ENCODE measurements around the gene SDHAF1. TPM values are rescaled to one million over a fixed set of nuclear protein-coding genes. Genes with fewer than 3 reads are reported as not detected.
A peak's percentile ranks its signal among the peaks of the same experiment; 100 is the strongest.

SDHAF1 gene, protein sequence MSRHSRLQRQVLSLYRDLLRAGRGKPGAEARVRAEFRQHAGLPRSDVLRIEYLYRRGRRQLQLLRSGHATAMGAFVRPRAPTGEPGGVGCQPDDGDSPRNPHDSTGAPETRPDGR
- total RNA-seq = 34.4 and 36.5 TPM in 2 replicates
- 23.9 and 28.6 TPM in 2 replicates for polyA plus RNA-seq

DNA sequence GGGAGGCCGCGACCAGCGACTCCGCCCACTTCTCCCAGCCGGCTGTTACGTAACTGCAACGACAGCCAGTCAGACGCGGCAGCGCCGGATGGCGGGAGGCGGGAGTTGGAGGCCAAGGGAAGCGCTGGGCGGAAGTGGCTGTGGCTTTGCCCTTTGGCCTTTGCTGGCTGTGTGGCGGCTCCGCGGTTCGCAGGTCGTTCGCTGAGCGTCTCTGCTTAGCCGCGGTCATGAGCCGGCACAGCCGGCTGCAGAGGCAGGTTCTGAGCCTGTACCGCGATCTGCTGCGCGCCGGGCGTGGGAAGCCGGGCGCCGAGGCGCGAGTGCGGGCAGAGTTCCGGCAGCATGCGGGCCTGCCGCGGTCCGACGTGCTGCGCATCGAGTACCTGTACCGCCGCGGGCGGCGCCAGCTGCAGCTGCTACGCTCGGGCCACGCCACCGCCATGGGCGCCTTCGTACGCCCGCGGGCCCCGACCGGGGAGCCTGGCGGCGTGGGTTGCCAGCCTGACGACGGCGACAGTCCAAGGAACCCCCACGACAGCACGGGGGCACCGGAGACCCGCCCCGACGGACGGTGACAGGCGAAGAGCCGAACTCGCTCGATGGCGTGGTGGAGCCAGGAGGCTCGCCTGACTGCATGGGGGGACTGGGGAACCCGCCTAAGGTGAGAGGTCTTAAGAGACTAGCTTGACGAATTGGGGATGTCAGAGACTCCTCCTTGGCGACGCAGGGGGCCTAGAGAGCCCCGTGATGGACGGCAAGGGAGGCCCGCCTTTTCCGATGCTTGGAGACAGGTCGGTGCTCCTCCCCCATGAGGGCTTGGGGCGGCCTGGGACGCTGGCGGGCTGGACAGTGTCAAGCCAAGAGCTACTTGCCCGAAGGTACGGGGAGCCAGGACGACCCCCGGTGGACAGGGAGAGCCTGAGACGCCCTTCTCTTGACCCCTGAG lies at the start of gene SDHAF1:
TSS of gene SDHAF1 (plus strand) at position 141 of the 946 bp plus-strand sequence. CDS start at position 228, 87 bp downstream.
- peak within 1 kb of the TSS; percentile 91 for H3K4me2 ChIP-seq
- no peaks in the 10 kb centered on the region for H3K4me1 ChIP-seq (ENCODE audit: insufficient read depth)
- no peaks in the 10 kb centered on the region for H3K27me3 ChIP-seq
- H3K79me2 ChIP-seq = peaks cover 34% of the 10 kb centered on the region
- H3K27ac ChIP-seq = peak within 1 kb of the TSS; percentile 75
- no peaks in the 10 kb centered on the region for H3K9me2 ChIP-seq (replicated peaks; ENCODE audit: insufficient read depth)
- H4K20me1 ChIP-seq (ENCODE audit: insufficient read depth, poor library complexity, severe bottlenecking) = no peaks in the 10 kb centered on the region
- TF ChIP-seq EZH2phosphoT487 (IDR thresholded peaks at IDR 0.05; ENCODE audit: low read depth, severe bottlenecking, unreplicated experiment) (no peak), EZH2 (IDR thresholded peaks at IDR 0.05; ENCODE audit: borderline replicate concordance) (no peak)
- TF ChIP-seq, protein P1, sequence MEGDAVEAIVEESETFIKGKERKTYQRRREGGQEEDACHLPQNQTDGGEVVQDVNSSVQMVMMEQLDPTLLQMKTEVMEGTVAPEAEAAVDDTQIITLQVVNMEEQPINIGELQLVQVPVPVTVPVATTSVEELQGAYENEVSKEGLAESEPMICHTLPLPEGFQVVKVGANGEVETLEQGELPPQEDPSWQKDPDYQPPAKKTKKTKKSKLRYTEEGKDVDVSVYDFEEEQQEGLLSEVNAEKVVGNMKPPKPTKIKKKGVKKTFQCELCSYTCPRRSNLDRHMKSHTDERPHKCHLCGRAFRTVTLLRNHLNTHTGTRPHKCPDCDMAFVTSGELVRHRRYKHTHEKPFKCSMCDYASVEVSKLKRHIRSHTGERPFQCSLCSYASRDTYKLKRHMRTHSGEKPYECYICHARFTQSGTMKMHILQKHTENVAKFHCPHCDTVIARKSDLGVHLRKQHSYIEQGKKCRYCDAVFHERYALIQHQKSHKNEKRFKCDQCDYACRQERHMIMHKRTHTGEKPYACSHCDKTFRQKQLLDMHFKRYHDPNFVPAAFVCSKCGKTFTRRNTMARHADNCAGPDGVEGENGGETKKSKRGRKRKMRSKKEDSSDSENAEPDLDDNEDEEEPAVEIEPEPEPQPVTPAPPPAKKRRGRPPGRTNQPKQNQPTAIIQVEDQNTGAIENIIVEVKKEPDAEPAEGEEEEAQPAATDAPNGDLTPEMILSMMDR (IDR thresholded peaks at IDR 0.05; ENCODE audit: poor library complexity) = no peak
- DNase-seq (ENCODE audit: low spot score) = peak; percentile 97
- peak within 1 kb of the TSS; percentile 94 for H2AFZ ChIP-seq
- peak within 1 kb of the TSS; percentile 63 for H3K4me3 ChIP-seq
- 1% methylated on average over 96 of the region's 97 CpGs for WGBS (ENCODE audit: low lambda C conversion rate, missing lambda C conversion rate)
- H3K9me3 ChIP-seq (ENCODE audit: low read depth) = no peaks in the 10 kb centered on the region
- H3K36me3 ChIP-seq (replicated peaks; ENCODE audit: insufficient read depth, low read depth) = no peaks in the 10 kb centered on the region

DNA sequence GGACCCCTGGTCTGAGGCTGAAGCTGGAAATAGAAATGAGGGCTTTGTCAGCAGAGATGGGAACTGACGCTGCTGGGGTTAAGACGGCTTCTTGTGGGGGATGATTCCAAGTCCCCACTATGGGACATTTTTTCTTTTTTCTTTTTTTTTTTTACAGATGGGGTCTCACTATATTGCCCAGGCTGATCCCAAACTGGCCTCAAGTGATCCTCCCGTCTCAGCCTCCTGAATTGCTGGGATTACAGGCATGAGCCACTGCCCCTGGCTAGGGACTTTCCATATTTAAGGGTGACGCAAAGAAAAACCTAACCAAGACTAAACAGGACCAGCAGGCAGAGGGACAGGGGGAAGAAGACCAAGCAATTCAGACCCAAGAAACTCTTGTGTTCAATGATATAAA lies 48.8 kb upstream of the SDHAF1 start:
- no peak overlapping the region for H3K4me3 ChIP-seq
- no peaks in the 10 kb centered on the region for H3K9me2 ChIP-seq (replicated peaks; ENCODE audit: insufficient read depth)
- 93% methylated on average over 4 of the region's 4 CpGs for WGBS (ENCODE audit: low lambda C conversion rate, missing lambda C conversion rate)
- H4K20me1 ChIP-seq (ENCODE audit: insufficient read depth, poor library complexity, severe bottlenecking) = no peaks in the 10 kb centered on the region
- no peaks in the 10 kb centered on the region for H3K27me3 ChIP-seq
- TF ChIP-seq EZH2phosphoT487 (IDR thresholded peaks at IDR 0.05; ENCODE audit: low read depth, severe bottlenecking, unreplicated experiment) (no peak), EZH2 (IDR thresholded peaks at IDR 0.05; ENCODE audit: borderline replicate concordance) (no peak)
- TF ChIP-seq, protein P1 (IDR thresholded peaks at IDR 0.05; ENCODE audit: poor library complexity) = no peak
- H3K4me1 ChIP-seq (ENCODE audit: insufficient read depth) = no peaks in the 10 kb centered on the region
- H3K4me2 ChIP-seq = no peak overlapping the region
- no peak overlapping the region for H3K27ac ChIP-seq
- H2AFZ ChIP-seq = no peak overlapping the region
- DNase-seq (ENCODE audit: low spot score) = no peak
- no peaks in the 10 kb centered on the region for H3K9me3 ChIP-seq (ENCODE audit: low read depth)
- H3K36me3 ChIP-seq (replicated peaks; ENCODE audit: insufficient read depth, low read depth) = no peaks in the 10 kb centered on the region
- H3K79me2 ChIP-seq = no peaks in the 10 kb centered on the region

DNA sequence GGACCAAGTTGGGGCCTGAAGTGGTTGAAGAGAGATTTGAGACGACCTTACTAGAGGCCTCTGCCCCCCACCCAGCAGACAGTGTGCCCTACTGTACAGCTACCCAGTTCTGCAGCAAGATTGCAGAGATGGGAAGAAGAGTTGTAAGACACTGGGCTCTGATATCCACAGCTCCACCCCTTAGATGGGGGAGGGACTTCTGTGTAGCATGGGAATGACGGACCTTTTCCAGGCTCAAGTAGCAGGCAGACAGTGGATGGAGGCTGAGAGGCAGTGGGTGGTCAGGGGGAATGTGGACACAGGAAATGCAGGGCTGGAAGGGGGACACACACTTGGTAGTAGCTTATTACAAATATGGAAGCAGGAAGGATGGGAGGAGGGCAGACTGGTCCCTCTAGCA lies 45.9 kb upstream of the SDHAF1 start:
- Histone ChIP-seq H3K4me3 (no peak overlapping the region), H2AFZ (no peak overlapping the region), H3K4me1 (ENCODE audit: insufficient read depth) (no peaks in the 10 kb centered on the region), H3K27ac (no peak overlapping the region), H3K9me2 (replicated peaks; ENCODE audit: insufficient read depth) (no peaks in the 10 kb centered on the region), H3K36me3 (replicated peaks; ENCODE audit: insufficient read depth, low read depth) (no peaks in the 10 kb centered on the region), H3K9me3 (ENCODE audit: low read depth) (no peaks in the 10 kb centered on the region), H3K27me3 (no peaks in the 10 kb centered on the region), H3K4me2 (no peak overlapping the region), H3K79me2 (no peaks in the 10 kb centered on the region), H4K20me1 (ENCODE audit: insufficient read depth, poor library complexity, severe bottlenecking) (no peaks in the 10 kb centered on the region)
- no peak for DNase-seq (ENCODE audit: low spot score)
- 31% methylated on average over 2 of the region's 2 CpGs for WGBS (ENCODE audit: low lambda C conversion rate, missing lambda C conversion rate)
- TF ChIP-seq EZH2phosphoT487 (IDR thresholded peaks at IDR 0.05; ENCODE audit: low read depth, severe bottlenecking, unreplicated experiment) = no peak
- no peak for TF ChIP-seq EZH2 (IDR thresholded peaks at IDR 0.05; ENCODE audit: borderline replicate concordance)
- TF ChIP-seq, protein P1 (IDR thresholded peaks at IDR 0.05; ENCODE audit: poor library complexity) = no peak
